K562 (cell line): Measurements from ENCODE around the gene CEP76. TPM values are rescaled to one million over a fixed set of nuclear protein-coding genes. Genes with fewer than 3 reads are reported as not detected.
A peak's percentile ranks its signal among the peaks of the same experiment; 100 is the strongest.

Source experiments
- ATAC-seq: fragments of 200-7000 bp; cut with Tn5 transposase; 3 replicates; pipeline ENCODE4 v1.9.1; 2020; ENCODE audit warnings: moderate library complexity
- BruUV-seq: library from RNA; stranded (reverse); fragments of 400-500 nt; replicated peaks from 2 replicates; lab custom pipeline; 2021; lab: Mats Ljungman, UMichigan
- CTCF ChIA-PET: fragments of 300-600 bp; formaldehyde crosslinking; extraction: SDS; loops from one replicate; lab custom pipeline; 2021; ENCODE audit warnings: low intra/inter-chr PET ratio; lab: Yijun Ruan, JAX
- POLR2A ChIA-PET: fragments of 300-600, 350-650 bp; sonication (Branson Sonifier 250); formaldehyde crosslinking; extraction: SDS; loops from one replicate; lab custom pipeline; 2021; ENCODE audit warnings: antibody characterized with exemption, inconsistent platforms; lab: Yijun Ruan, JAX
- DNase-seq, 4 experiments: peaks; one replicate each; pipeline versions ENCODE4 v3.0.0 to v3.0.0-alpha.2; 2011 to 2018; ENCODE audit warnings: low spot score in 3 of 4, mixed read lengths in 3 of 4; ENCODE audit errors: extremely low read depth in 1 of 4
- FAIRE-seq: peaks from 2 replicates; lab custom pipeline; 2011; peaks lifted over from hg19 to GRCh38; lab: Jason Lieb, UNC
- H2AFZ ChIP-seq: 2 replicates; pipeline ENCODE4 v1.6.0; 2011; ENCODE audit warnings: low read depth, low read length, control low read depth, inconsistent platforms
- H3K27ac ChIP-seq: fragments of 200-600 bp; 3 replicates; pipeline ENCODE4 v1.8.0; 2011; ENCODE audit warnings: low read depth, mild to moderate bottlenecking, control low read depth, inconsistent platforms, low read length, moderate library complexity, mixed read lengths; ENCODE audit errors: extremely low read depth
- H3K27me3 ChIP-seq, 2 experiments: fragments of 300-600 bp in 1 of 2; 2 replicates in 1 of 2; 3 replicates in 1 of 2; pipeline versions ENCODE4 v1.6.0 to v1.8.0; 2011; ENCODE audit warnings: inconsistent platforms in 2 of 2, low read length in 2 of 2, mild to moderate bottlenecking in 1 of 2, mixed read lengths in 1 of 2, moderate library complexity in 1 of 2; ENCODE audit not compliant: control insufficient read depth in 2 of 2, insufficient read depth in 2 of 2
- H3K36me3 ChIP-seq: fragments of 300-600 bp; 3 replicates; pipeline ENCODE4 v1.8.0; 2011; ENCODE audit warnings: mild to moderate bottlenecking, low read length, inconsistent platforms; ENCODE audit not compliant: control insufficient read depth, insufficient read depth
- H3K4me1 ChIP-seq, 2 experiments: fragments of 200-600 bp in 1 of 2; replicated peaks in 1 of 2; 2 replicates in 1 of 2; 3 replicates in 1 of 2; pipeline versions ENCODE4 v1.5.1 to v1.8.0; 2011; ENCODE audit warnings: inconsistent platforms in 2 of 2, low read length in 2 of 2, mild to moderate bottlenecking in 1 of 2, mixed read lengths in 1 of 2, moderate library complexity in 1 of 2; ENCODE audit not compliant: control insufficient read depth in 2 of 2, insufficient read depth in 2 of 2
- H3K4me2 ChIP-seq: 2 replicates; pipeline ENCODE4 v1.6.1; 2011; ENCODE audit warnings: low read length, control low read depth, inconsistent platforms, mixed read lengths; ENCODE audit not compliant: insufficient read depth
- H3K4me3 ChIP-seq: fragments of 200-600 bp; sonication (generic), shearing (Covaris generic); 2 replicates; pipeline ENCODE4 v1.5.1; 2016; ENCODE audit warnings: control low read depth, inconsistent platforms
- H3K79me2 ChIP-seq: fragments of 200-600 bp; 3 replicates; pipeline ENCODE4 v1.8.0; 2011; ENCODE audit warnings: low read length, inconsistent platforms; ENCODE audit not compliant: control insufficient read depth, insufficient read depth
- H3K9ac ChIP-seq, 2 experiments: 2 replicates each; pipeline versions ENCODE4 v1.6.0 to v1.6.1; 2011; ENCODE audit warnings: low read depth in 2 of 2, low read length in 2 of 2, control low read depth in 1 of 2, inconsistent platforms in 1 of 2, mild to moderate bottlenecking in 1 of 2, mixed read lengths in 1 of 2; ENCODE audit not compliant: insufficient read depth in 1 of 2
- H3K9me1 ChIP-seq: one replicate; pipeline ENCODE4 v1.6.0; 2011; ENCODE audit warnings: inconsistent platforms, mild to moderate bottlenecking, low read length, moderate library complexity; ENCODE audit not compliant: control insufficient read depth, insufficient read depth
- H3K9me3 ChIP-seq: replicated peaks from 2 replicates; pipeline ENCODE4 v1.5.1; 2011; ENCODE audit warnings: low read depth, low read length, inconsistent platforms; ENCODE audit not compliant: control insufficient read depth, insufficient read depth
- H4K20me1 ChIP-seq: replicated peaks from 2 replicates; pipeline ENCODE4 v1.6.1; 2011; ENCODE audit warnings: low read length, inconsistent platforms, mixed read lengths; ENCODE audit not compliant: control insufficient read depth, insufficient read depth
- ADNP ChIP-seq: fragments of 200-800 bp; sonication (Bioruptor generic); IDR thresholded peaks from 2 replicates; pipeline ENCODE4 v1.6.1; 2016; ENCODE audit warnings: missing genetic modification characterization, missing compliant biosample characterization
- FOXA3 ChIP-seq, 2 experiments: fragments of 450-650 bp in 1 of 2; sonication (generic) in 1 of 2; formaldehyde crosslinking; IDR thresholded peaks in 1 of 2; conservative IDR thresholded peaks in 1 of 2; 2 replicates each; pipeline versions ENCODE4 v1.4.0 to v1.8.0; 2020 to 2022; ENCODE audit warnings: mild to moderate bottlenecking in 2 of 2, missing genetic modification reagents in 1 of 2
- GABPB2 ChIP-seq: fragments of 250-450 bp; sonication (Bioruptor Pico); conservative IDR thresholded peaks from 2 replicates; pipeline ENCODE4 v1.5.1; 2021; ENCODE audit warnings: mild to moderate bottlenecking
- LCOR ChIP-seq: sonication (generic); formaldehyde crosslinking; IDR thresholded peaks from 2 replicates; pipeline ENCODE4 v1.8.0; 2022; ENCODE audit warnings: mild to moderate bottlenecking, missing genetic modification reagents
- MCM5 ChIP-seq: fragments of 450-650 bp; IDR thresholded peaks from 2 replicates; pipeline ENCODE4 v1.6.1; 2016; ENCODE audit warnings: low read depth
- ZNF76 ChIP-seq: fragments of 250-450 bp; sonication (Bioruptor Pico); IDR thresholded peaks from 2 replicates; pipeline ENCODE4 v1.4.0; 2020; ENCODE audit warnings: mild to moderate bottlenecking, moderate library complexity, borderline replicate concordance
- WGBS: fragments of 100-300 bp; shearing (Covaris generic); methylation state at CpG from one replicate; pipeline ENCODE4 v1.1.6; 2016; ENCODE audit warnings: low coverage, mixed read lengths; ENCODE audit not compliant: insufficient coverage; ENCODE audit errors: missing lambda C conversion rate; 5-methylcytosine and 5-hydroxymethylcytosine counted together
- in situ Hi-C: fragments of 300-500 bp; cut with MboI; formaldehyde crosslinking; loops from 4 replicates; pipeline ENCODE4 v1.15.0; 2018; ENCODE audit warnings: inconsistent platforms, mixed read lengths
- intact Hi-C: fragments of 100-400 bp; cut with micrococcal nuclease; formaldehyde crosslinking; loops from 2 replicates; pipeline ENCODE4 v1.14.2; 2022
- polyA plus RNA-seq, 8 experiments: library from polyadenylated mRNA; depleted of rRNA in 4 of 8; stranded (reverse) in 5 of 8; unstranded in 3 of 8; fragments of >200 nt; fragmentation: Nextera tagmentation in 2 of 8; fragmentation: Illumina TruSeq in 1 of 8; extraction: Ambion mirVana in 2 of 8; extraction: Trizol in 1 of 8; gene quantifications; 2 replicates each; pipeline versions ENCODE4 v1.2.1 to v1.2.3, GENCODE V29; 2011 to 2014; ENCODE audit warnings: inconsistent platforms in 1 of 8, missing spikeins in 1 of 8
- total RNA-seq, 7 experiments: library from RNA; depleted of rRNA in 6 of 7; stranded (reverse); fragments of >200 nt in 6 of 7; fragmentation: Illumina TruSeq in 2 of 7; extraction: Trizol in 2 of 7; gene quantifications; 2 replicates each; pipeline versions ENCODE4 v1.2.1 to v1.2.3, GENCODE V29; 2011 to 2021; ENCODE audit warnings: low replicate concordance in 1 of 7

CEP76 gene
- total and polyA plus RNA-seq, 9 of the 15 experiments (the other 6 are each of a cell fraction or from before 2014, with no cell fraction given) = 5.3 to 27.3 (median 19.3) TPM

DNA sequence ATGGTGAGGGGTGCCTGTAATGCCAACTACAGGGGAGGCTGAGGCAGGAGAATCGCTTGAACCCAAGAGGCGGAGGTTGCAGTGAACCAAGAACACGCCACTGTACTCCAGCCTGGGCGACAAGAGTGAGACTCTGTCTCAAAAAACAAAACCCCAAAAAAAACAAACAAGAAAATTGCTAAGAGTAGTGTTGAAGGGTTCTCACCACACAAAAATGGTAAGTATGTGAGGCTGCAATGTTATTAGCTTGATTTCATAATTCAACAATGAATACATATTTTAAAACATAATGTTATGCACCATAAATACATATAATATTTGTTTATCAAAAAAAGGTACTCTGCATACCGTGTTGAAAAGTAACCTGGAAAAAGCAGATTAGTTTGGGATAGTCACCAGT is 46.1 kb upstream of the CEP76 start:
- DNase-seq (no peak), FAIRE-seq (no peak), ATAC-seq (no peak)
- POLR2A ChIA-PET = interaction anchor here (1.8 kb wide), 1 partner anchor 18 kb away, joined by 6 read pairs; no protein-coding TSS in a partner anchor
- peak overlapping the region; percentile 48; the same call in 1 of the 2 replicates for H2AFZ ChIP-seq
- H3K4me2 ChIP-seq = no peak overlapping the region
- no peaks in the 10 kb centered on the region for H3K9me3 ChIP-seq
- H3K27ac ChIP-seq = no peak overlapping the region
- in situ Hi-C loops (loop anchor here (5.0 kb wide), 1 partner anchor 184 kb away; no protein-coding TSS in a partner anchor), intact Hi-C loops (no loop called here)
- H3K9me1 ChIP-seq = no peaks in the 10 kb centered on the region
- no peak overlapping the region for H3K4me3 ChIP-seq
- peaks cover 0 to 7% of the 10 kb centered on the region in 2 experiments; a peak in 2 of 5 replicates for H3K4me1 ChIP-seq
- CTCF ChIA-PET = no interaction called here
- H3K27me3 ChIP-seq = no peaks in the 10 kb centered on the region
- no TSS peak for BruUV-seq
- H4K20me1 ChIP-seq = no peaks in the 10 kb centered on the region
- 42% methylated on average over 5 of the region's 5 CpGs for WGBS
- H3K79me2 ChIP-seq = no peaks in the 10 kb centered on the region
- H3K9ac ChIP-seq = no peak overlapping the region
- no peaks in the 10 kb centered on the region for H3K36me3 ChIP-seq
- TF ChIP-seq FOXA3 (CRISPR knock-in tag; conservative IDR thresholded peaks at IDR 0.05 in 1 of 2, IDR thresholded peaks at IDR 0.05 in 1 of 2) (no peak), LCOR (CRISPR knock-in tag) (no peak), ADNP (no peak), ZNF76 (CRISPR knock-in tag) (no peak), GABPB2 (no peak), MCM5 (no peak)
